D721Med (cell line): ENCODE data around the gene RLF.

Source experiments
- DNase-seq: peaks from one replicate; pipeline ENCODE4 v3.0.0; 2011; ENCODE audit warnings: low spot score; ENCODE audit not compliant: insufficient read length
- FAIRE-seq: peaks from 2 replicates; lab custom pipeline; 2011; peaks lifted over from hg19 to GRCh38; lab: Jason Lieb, UNC
- CTCF ChIP-seq: IDR thresholded peaks from 2 replicates; pipeline ENCODE4 v1.5.1; 2012; ENCODE audit warnings: mild to moderate bottlenecking, control low read depth; ENCODE audit not compliant: insufficient read depth; ENCODE audit errors: missing control alignments

RLF gene

GRCh38 chr1:40161125-40161887, at the start of gene RLF:
Gene RLF, plus strand, starts transcription at chr1:40161387. Its CDS starts 13 bp downstream, at chr1:40161400.
- DNase-seq = peak; percentile 70
- TF ChIP-seq CTCF = no peak
- FAIRE-seq = no peak

GRCh38 chr1:40114400-40114799, 46.8 kb upstream of the RLF start:
- FAIRE-seq = no peak
- no peak for DNase-seq
- TF ChIP-seq CTCF = no peak

- TF ChIP-seq CTCF = no peak
- DNase-seq = no peak
- FAIRE-seq = no peak
These were observed 41.1 kb upstream of the RLF start for GRCh38 chr1:40120128-40120527.

GRCh38 chr1:40122855-40123254, 38.3 kb upstream of the RLF start:
- TF ChIP-seq CTCF = no peak
- FAIRE-seq (no peak), DNase-seq (no peak)

GRCh38 chr1:40130892-40131291, 30.3 kb upstream of the RLF start:
- FAIRE-seq (no peak), DNase-seq (no peak)
- TF ChIP-seq CTCF = no peak

GRCh38 chr1:40132383-40133311, 28.5 kb upstream of the RLF start:
- no peak for DNase-seq
- TF ChIP-seq CTCF = no peak
- FAIRE-seq = no peak
